GF-D8 (cell line): ENCODE measurements around the gene RYR1.
"Not testable (repeated sequence)": the region's sequence is repeated elsewhere in the genome, so short reads cannot be mapped to it uniquely, and the experiment has no call there.

ENCODE experiments used
- DNase-seq: peaks from one replicate; lab custom pipeline; 2025; lab: John Stamatoyannopoulos, UW

The RYR1 gene

DNA sequence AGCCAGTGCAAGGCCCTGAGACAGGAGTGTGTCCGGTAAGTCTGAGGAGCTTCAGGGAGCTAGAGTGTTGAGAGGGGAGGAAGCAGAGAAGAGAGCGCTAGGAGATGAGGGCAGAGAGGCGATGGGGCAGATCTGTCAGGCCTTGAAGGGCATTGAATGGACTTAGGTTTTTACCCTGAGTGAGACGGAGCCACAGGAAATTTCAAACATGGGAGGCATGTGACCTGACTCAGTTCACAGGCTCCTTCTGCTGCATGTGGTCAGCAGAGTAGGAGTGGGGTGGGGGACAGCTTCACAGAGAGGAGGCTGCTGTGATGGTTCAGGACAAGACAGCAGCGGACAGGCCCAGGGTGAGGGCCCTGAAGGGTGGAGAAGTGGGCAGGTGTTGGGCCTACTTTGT is 33.1 kb upstream of the RYR1 start:
- no peak for DNase-seq

DNA sequence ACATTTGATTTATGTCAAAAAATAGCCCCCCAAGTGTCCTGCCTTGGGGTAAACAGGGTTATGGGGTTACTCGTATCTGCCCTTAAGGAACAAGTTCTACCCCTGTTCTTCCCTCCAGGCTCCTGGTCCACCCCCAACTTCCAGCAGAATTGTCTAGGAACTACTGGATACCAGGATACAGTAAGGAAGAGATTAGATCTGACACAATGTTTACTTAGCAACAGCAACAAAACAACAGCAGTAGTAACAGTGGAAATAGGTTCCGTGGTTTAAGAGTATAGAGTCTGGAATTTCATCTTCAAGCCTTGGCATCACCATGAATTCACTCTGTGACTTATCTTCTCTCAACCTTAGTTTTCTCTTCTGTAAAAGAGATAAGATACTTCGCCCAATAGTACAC is 32.3 kb upstream of the RYR1 start:
- DNase-seq = no peak

DNA sequence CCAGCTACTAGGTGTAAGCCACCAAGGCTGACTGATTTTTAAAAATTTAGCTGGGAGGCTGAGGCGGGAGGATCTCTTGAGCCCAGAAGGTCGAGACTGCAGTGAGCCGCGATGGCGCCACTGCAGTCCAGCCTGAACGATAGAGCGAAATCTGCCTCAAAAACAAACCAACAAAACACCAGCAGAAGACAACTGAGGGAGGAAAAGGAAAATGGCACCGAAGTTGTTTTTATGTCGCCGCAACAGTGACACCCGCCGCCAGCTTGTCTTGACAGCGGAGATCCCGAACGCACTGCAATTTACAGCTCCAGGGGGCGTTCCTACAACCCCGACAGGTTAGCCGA is 30.9 kb upstream of the RYR1 start:
- DNase-seq = no peak

DNA sequence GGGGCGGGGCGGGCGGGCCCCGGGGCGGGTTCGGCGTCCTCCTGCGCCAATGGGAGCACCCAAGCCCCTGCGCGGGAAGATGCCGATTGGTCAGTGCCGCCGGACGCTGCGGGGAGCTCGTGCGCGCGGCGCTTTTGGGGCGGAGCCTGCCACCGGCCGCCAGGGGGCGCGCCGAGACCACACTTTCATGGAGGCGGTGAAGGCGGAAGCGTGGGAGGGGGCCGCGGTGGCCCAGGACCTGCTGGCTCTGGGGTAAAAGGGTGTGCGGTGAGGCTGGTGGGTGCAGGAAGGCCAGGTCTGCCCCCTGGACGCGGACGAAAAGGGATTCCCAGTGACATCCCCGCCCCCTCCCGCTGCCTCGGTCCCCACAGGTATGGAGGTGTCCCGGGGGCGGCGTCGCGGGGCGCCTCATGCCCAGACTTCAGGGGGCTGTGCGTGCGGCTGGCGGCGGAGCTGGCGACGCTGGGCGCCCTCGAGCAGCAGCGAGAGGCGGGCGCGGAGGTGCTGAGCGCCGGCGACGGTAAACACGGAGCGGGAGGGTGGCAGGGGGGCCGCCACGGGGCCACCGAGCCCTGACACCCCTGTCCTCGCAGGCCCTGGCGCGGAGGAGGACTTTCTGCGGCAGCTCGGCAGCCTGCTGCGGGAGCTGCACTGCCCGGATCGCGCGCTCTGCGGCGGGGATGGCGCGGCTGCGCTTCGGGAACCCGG is 30.4 kb upstream of the RYR1 start, which contains the start of gene FAM98C:
Gene FAM98C, plus strand, starts transcription at position 127 of the 708 bp plus-strand sequence. Its CDS starts 61 bp downstream, at position 188.
- DNase-seq = peak; percentile 88

DNA sequence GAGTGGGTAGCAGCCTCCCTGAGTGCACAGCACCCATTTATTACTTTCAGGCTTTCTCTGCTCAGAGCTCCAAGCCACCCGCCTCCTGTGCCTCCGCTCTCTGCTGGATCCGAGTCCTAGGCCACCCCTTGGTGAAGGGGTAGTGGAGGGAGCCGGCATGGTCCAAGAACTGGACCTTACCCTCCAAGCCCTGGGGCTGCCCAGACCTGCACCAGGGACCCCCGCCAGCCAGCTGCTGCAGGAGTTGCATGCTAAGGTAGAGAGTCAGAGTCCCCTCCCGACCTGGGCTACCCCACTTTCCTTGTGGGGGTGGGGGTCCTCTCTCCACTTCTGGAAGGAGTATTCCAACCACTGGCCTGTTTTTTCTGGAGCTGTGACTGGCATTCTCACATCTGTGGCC is 28.6 kb upstream of the RYR1 start:
- DNase-seq = no peak

DNA sequence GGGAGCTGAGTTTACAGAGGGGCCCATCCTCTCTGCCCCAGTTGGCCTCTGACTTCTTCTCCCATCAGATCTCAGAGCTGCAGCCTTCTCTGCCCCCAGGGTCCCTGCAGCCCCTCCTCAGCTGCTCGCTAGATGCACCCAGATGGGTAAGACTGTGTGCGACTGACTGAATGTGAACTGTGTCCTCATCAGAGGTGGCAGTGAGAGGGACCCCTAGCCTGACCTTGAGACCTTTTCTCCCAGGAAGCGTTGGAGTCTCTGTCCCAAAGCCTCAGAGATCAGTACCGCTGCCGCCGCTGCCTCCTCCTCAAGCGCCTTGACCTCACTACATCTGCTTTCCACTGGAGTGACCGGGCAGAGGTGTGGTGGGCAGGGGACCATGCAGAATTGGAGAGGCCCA is 28.2 kb upstream of the RYR1 start:
- DNase-seq = no peak

DNA sequence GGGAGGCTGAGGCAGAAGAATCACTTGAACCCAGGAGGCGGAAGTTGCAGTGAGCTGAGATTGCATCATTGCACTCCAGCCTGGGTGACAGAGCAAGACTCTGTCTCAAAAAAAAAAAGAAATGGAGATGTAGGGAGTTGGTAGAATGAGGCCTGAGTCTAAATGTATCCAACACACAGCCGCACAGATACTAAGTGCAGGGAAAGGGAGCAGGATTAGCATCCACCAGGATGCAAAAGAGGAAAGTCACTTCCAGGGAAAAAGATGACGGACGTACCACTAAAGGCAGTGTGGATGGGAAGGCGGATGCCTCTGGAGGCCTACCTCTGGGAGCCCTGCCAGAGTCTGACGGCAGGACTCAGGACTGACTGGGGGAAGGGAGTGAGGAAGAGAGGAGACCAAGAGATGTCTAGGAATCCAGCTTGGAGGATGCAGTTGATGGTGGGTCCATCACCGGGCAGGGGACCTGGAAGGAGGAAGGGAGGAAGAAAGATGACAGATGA is 23.8 kb upstream of the RYR1 start:
- DNase-seq = no peak

DNA sequence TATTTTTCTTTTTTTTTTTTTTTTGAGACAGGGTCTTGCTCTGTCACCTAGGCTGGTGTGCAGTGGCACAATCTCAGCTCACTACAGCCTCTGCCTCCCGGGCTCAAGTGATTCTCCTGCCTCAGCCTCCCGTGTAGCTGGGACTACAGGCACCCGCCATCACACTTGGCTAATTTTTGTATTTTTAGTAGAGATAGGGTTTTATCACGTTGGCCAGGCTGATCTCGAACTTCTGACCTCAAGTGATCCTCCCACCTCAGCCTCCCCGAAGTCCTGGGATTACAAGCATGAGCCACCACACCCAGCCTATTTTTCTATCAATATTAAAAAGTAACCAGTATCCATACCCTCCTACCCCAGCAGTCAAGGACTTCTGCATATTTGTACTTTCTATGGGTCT is 23.1 kb upstream of the RYR1 start:
- not testable (repeated sequence) for DNase-seq

DNA sequence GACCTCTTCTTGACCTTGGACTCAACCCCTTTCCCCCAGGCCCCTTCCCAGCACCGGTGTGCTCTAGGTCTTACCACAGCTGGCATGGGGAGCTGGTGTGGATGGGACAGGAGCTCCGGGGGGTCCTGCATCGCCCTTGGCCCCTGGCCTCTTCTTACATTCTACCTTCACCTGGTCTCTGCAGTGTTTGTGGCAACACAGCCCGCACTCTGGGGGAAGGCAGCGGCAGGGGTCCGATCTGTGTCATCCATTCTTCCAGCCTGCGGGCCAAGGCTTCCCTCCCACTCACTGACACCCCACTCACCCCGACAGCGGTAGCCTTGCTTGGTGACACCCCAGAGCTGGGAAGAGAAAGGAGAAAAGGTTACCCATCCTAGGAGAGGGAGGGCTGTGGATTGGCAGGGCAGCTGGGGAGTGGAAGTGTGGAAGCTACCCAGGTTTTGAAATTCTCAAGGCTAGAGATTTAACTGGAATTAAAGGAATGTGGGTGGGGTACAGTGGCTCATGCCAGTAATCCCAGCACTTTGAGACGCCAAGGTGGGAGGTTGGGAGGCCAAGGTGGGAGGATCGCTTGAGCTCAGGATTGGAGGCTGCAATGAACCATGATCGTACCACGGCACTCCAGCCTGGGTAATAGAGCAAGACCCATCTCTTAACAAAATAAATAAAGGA is 22.3 kb upstream of the RYR1 start:
- no peak for DNase-seq

DNA sequence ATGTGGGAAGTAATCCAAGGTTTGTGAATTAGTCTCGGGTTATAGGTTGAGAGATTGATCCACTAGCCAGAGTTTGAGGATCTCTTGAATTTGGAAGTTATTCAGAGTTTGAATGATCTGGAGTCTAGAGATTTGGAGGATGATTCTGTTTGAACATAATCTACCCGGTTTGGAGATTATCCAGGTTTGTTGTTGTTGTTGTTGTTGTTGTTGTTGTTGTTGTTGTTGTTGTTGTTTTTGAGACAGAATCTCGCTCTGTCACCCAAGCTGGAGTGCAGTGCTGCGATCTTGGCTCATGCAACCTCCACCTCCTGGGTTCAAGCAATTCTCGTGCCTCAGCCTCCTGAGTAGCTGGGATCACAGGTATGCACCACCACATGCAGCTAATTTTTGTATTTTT is 21.6 kb upstream of the RYR1 start:
- DNase-seq = not testable (repeated sequence)

DNA sequence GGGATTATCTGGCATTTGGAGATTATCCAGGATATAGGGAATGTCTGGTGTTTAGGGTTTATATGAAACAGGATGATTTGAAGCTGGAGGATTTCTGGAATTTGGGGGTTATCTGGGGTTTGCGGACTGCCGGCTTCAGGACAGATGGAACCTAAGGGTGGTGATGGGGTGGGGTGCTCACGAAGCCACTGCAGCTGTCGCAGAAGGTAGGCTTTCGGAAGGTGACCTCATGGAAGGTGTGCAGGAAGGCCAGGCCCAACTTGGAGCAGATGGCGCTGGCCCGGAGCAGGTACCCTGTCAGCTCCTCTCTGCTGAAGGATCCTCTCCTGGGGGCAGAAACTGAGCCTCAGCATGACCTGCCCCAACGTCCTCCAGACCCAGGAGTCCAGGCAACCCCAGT is 21.0 kb upstream of the RYR1 start:
- no peak for DNase-seq

DNA sequence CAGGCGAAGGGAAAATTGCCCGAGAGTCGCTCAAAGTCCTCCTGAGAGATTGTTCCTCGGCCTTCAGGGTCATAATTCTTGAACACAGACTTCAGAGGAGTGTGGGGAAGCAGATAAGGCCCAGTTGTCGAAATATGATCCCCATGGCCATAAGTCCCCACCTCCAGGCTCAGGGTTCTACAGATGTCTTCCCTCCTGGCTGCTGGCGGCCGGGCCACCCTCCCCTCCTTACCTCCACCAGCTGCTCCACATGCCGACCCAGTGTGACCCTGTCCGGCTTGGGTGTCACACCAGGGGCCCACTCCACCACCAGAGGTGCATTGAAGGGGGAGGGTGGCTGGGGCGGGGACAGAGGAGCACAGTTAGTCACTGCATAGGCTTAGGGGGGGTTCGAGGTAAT is 20.5 kb upstream of the RYR1 start:
- no peak for DNase-seq

DNA sequence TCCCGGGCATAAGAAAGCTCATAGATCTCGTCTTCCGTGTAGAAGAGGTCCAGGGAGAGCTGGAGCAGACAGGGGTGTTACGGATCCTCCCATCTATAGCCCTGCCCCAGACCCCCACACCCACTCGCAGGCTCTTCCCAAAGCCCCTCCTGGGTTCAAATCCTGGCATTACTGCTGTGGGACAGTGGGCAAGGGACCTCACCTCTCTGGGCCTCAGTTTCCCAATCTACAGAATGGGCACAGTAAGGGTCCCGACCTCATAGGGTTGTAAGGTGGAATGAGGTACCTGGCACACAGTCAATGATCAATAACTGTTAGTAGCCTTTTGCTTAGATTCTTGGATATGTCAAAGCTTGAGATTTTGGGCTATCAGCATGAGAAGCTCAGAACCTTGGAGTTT is 20.1 kb upstream of the RYR1 start:
- no peak for DNase-seq

DNA sequence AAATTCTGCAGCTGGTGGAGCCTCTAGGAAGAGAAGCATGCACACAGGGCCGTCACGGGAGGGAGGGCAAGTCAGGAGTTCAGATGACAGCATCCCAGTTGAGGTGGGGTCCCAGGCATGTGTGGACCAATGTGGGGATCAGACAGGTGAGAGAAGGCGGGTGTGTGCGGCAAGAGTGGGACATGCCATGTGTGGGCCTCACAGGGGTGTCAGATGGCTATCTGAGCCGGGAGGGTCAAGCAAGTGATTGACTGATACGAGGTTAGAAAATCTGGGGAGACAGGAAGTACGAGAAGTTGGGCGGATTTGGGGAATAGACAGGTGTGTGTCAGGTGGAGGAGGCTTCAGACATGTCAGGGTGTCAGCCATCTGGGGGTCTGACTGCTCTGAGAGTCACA is 16.3 kb upstream of the RYR1 start:
- DNase-seq = no peak

DNA sequence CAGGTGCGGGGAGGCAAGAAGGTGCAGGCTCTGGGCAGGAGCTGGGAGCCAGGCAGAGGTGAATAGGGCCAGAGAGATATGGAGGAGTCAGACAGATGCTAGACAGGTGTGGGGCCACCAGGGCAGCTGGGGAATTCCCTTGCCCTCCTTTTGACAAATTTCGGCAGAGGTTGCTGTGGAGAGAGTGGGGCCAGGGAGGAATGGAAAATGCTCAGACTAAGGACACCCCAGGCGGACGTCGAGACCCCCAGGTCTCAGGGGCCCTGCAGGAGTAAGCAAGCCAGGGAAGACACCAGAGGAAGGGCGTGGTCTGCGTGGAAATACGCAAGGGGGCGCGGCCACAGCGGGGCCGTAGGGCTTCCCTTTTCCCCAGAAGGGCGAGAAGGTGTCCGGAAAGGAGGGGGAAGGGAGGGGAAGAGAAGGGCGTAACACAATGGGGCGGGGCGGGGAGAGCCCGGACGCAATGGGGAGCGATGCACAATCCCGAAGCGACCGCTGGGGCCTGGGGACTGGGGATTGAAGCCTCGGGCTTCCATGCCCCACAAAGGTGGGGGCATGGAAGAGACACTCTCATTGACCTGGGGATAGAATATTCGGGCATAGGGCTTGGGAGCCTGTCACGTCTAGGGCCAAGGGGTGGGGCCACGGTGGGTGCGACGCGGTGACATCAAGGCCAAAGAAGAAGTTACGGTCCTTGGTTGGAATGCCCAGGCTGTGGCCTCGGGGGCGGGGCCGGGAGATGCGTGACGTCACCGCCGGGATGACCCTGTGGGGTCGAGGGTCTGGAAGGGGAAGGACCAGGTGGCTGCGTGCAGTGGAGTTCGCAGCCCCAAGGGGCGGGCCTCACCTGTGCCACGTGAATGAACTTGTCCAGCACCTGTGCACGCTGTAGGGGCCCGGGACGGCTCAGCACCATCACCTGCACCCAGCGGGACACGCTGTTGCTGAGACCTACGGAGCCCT is 15.7 kb upstream of the RYR1 start:
- peak; percentile 22 for DNase-seq

DNA sequence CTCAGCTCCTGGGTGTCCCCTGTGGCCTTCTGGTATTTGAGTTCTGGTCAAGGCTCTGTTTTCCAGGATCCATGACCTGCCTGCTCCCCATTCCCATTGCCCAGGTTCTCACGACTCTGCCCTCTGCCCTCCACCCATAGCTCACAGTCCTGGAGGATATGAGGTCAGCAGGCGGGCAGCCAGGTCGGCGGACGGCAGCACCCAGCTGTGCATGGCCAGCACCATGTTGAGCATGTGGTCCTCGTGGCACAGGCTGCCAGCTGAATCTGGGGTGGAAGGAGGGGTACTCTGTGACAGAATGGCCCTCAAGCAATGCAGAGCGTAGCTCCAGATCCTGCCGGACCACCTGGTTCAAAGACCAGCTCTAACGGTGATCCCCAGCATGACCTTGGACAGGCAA is 12.6 kb upstream of the RYR1 start:
- no peak for DNase-seq

DNA sequence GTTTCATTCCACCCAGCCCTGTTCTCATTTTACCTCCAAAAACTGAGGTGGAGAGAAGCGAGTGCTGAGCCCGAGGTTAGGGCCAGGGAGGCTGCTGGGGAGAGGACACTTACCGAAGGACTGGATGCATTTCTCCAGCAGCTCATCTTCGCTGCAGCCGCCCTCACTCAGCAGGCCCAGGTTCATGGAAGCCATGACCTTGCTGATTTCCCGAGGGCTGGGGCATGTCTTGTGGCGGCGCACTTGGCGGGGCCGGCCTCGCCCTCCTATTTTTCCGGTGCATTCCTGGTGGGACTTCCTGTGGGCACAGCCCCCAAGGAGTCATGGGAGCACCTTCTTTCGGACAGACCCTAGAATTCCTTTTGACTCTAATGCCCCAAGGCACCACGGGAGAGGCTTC is 11.6 kb upstream of the RYR1 start:
- DNase-seq = no peak

DNA sequence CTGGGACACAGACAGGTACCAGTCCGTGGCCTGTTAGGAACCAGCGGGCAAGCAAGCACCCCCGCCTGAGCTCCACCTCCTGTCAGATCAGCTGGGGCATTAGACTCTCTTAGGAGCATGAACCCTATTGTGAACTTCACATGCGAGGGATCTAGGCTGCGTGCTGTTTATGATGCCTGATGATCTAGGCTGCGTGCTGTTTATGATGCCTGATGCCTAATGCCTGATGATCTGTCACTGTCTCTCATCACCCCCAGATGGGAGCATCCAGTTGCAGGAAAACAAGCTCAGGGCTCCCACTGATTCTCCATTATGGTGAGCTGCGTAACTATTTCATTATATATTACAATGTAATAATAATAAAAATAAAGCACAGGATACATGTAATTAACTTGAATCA is 11.1 kb upstream of the RYR1 start:
- DNase-seq = no peak

DNA sequence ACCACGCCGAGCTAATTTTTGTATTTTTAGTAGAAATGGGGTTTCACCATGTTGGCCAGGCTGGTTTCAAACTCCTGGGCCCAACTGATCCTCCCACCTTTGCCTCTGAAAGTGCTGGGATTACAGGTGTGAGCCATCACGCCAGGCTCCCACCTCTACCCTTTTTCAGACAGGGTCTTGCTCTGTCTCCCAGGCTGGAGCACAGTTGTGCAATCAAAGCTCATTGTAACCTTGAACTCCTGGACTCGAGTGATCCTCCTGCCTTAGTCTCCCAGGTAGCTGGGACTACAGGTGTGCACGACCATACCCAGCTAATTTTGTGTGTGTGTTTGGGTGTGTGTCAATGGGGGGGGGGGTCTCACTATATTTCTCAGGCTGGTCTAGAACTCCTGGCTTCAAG is 9.2 kb upstream of the RYR1 start:
- DNase-seq = no peak

DNA sequence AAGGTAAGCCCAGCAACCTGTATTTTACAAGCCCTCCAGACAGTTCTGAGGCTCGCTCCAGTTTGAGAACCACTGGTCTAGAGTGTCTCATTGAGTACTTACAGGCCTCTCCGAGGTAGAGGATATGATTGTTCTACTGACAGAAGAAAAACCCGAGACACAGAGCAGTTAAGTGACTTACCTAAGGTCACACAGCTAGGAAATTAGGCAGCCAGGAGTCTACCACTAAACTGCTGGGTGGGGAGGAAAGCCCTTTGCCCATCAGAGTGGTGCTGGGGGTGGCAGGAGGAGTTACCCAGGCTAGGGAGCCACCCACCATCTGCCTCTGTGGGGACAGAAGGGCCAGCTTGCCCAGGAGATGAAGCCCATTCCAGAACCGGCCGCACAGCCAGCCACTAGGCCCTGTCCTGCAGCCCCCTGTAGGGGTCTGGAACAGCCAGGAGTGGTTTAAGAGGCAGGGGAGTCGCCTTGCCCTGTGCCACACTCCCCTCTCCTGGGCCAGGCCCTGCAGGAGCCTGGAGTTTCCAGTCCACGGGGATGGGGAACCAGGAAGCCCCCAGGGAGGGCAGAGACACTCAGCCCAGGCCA is 8.2 kb upstream of the RYR1 start:
- DNase-seq = no peak

DNA sequence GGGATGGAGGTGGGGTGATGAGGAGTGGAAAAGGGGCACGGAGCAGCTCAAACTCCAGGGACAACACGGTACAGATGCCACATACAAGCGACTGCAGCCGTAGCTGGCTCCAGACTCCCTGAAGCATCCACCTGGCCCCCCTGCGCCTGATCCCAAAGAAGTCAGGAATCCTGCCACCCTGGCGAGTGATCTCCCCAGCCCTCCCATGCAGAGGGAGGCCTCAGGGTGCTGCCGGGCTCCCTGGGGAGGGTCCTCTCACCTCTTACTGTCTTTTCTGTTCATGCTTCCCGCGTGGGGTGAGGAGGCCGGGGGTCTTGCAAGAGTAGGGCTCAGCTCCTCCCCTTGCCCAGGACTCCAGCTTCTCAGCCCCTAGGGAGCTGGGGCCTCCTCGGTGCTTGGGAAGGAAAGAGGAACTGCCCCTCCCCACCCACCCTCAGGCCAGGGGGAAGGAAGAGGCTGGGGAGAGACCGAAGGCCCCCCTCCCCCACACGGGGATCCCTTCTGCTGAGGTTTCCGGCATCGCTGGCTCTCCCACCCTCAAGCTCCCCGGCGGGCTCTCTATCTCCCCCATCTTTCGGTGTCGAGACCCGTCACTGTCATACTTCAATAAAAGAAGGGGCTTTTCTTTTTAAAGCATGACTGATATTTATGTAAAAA is 7.6 kb upstream of the RYR1 start, which contains the start of gene RASGRP4:
Gene RASGRP4, minus strand, starts transcription at position 410 of the 657 bp plus-strand sequence. Its CDS starts 128 bp downstream, at position 282.
- peak; percentile 73 for DNase-seq
